ENCODE data around the gene PARP15. TPM values are rescaled to one million over a fixed set of nuclear protein-coding genes. Genes with fewer than 3 reads are reported as not detected.

Gene PARP15
- total RNA-seq, 1 experiment from 2014 or later, result 0.12 TPM

GRCh38 chr3:122536632-122537001 lies 40.8 kb upstream of the PARP15 start:
- intact Hi-C loops (cut with micrococcal nuclease), result no loop called here
- no peaks in the 10 kb centered on the region for H4K20me1 ChIP-seq (ENCODE audit: insufficient read depth)
- peaks cover 12 to 15% of the 10 kb centered on the region in 2 experiments for H3K4me1 ChIP-seq (ENCODE audit: control insufficient read depth in 1 of 2, insufficient read depth in 2 of 2, low read length in 2 of 2)
- no peak overlapping the region for H2AFZ ChIP-seq (ENCODE audit: low read depth, low read length, poor library complexity, severe bottlenecking)
- H3K9me2 ChIP-seq (ENCODE audit: insufficient read depth), result no peaks in the 10 kb centered on the region
- H3K27ac ChIP-seq (ENCODE audit: low read depth, low read length), result no peak overlapping the region
- TF ChIP-seq POLR2AphosphoS5 (IDR thresholded peaks at IDR 0.05; ENCODE audit: low read depth, low read length), result no peak
- TF ChIP-seq ATF3 (IDR thresholded peaks at IDR 0.05), result no peak
- no peak for TF ChIP-seq CTCF (IDR thresholded peaks at IDR 0.05 in 2 of 3, conservative IDR thresholded peaks at IDR 0.05 in 1 of 3; ENCODE audit: borderline replicate concordance in 1 of 3, insufficient read depth in 1 of 3, low read depth in 2 of 3, low read length in 2 of 3)
- TF ChIP-seq CBX3 (IDR thresholded peaks at IDR 0.05; ENCODE audit: low read depth), result no peak
- TF ChIP-seq SRF (IDR thresholded peaks at IDR 0.05; ENCODE audit: low read depth), result no peak
- TF ChIP-seq REST (IDR thresholded peaks at IDR 0.05; ENCODE audit: low read depth), result no peak
- no peak for TF ChIP-seq EGR1 (IDR thresholded peaks at IDR 0.05; ENCODE audit: low read depth)
- no peak for TF ChIP-seq ZFX (IDR thresholded peaks at IDR 0.05)
- no peak for TF ChIP-seq ZBTB33 (IDR thresholded peaks at IDR 0.05; ENCODE audit: extremely low read depth, insufficient replicate concordance, low read length)
- no peak for TF ChIP-seq SP1 (IDR thresholded peaks at IDR 0.05; ENCODE audit: low read depth)
- TF ChIP-seq RAD21 (IDR thresholded peaks at IDR 0.05; ENCODE audit: low read depth), result no peak
- no peak for TF ChIP-seq EZH2 (IDR thresholded peaks at IDR 0.05)
- no peak for TF ChIP-seq FOSL1 (IDR thresholded peaks at IDR 0.05; ENCODE audit: low read depth)
- no peak for TF ChIP-seq YY1 (IDR thresholded peaks at IDR 0.05; ENCODE audit: extremely low read depth, insufficient replicate concordance, low read depth, low read length)
- TF ChIP-seq MAX (IDR thresholded peaks at IDR 0.05), result no peak
- no peak for DNase-seq (ENCODE audit: low read depth, low spot score)
- H3K4me2 ChIP-seq (ENCODE audit: low read length), result no peak overlapping the region
- H3K36me3 ChIP-seq (ENCODE audit: control insufficient read depth in 1 of 2, insufficient read depth in 2 of 2, low read length in 2 of 2), result no peaks in the 10 kb centered on the region
- H3K27me3 ChIP-seq (ENCODE audit: insufficient read depth, low read length), result no peaks in the 10 kb centered on the region
- ChIA-PET CTCF (no interaction called here), RAD21 (ENCODE audit: low non-redundant PET in 1 of 2, low total read pairs in 2 of 2, uncharacterized antibody in 2 of 2, unreplicated experiment in 2 of 2) (no interaction called here), POLR2A (no interaction called here)
- no peaks in the 10 kb centered on the region for H3K9me3 ChIP-seq (ENCODE audit: control insufficient read depth in 1 of 2, insufficient read depth in 1 of 2, low read depth in 1 of 2, low read length in 2 of 2)
- H3K79me2 ChIP-seq (ENCODE audit: insufficient read depth, low read length), result no peaks in the 10 kb centered on the region
- no peak for ATAC-seq
- H3K9ac ChIP-seq (ENCODE audit: low read length), result no peak overlapping the region
- no peak overlapping the region for H3K4me3 ChIP-seq (replicated peaks in 1 of 2; ENCODE audit: low read depth in 1 of 2, low read length in 2 of 2)
- no TSS peak for BruUV-seq (replicated peaks)
